ENCODE data around the gene RALGAPB. TPM values are rescaled to one million over a fixed set of nuclear protein-coding genes. Genes with fewer than 3 reads are reported as not detected.

Gene RALGAPB
- total RNA-seq, 1 experiment from 2014 or later, result 24.0 TPM

DNA sequence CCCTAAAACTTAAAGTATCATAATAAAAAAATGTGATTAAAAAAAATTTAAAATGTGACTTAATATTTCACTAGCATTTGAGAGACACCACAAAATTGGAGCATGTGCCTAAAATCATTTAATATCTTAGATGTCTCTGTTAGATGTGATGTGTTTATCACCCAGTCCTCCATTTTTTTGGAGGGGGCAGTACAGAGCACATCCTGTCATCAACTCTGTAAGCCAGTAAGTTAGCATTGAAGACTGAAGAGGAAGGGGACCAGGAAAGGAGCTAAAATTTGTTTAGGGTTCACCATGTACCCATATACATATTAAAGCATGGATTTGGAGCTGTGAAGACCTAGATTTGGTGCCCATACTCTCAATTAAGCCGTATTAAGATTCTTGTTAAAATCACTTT lies 77.6 kb downstream of the RALGAPB start:
- ChIA-PET RAD21 (ENCODE audit: low non-redundant PET in 1 of 2, low total read pairs in 2 of 2, uncharacterized antibody in 2 of 2, unreplicated experiment in 2 of 2) (no interaction called here), CTCF (no interaction called here)
- DNase-seq (ENCODE audit: low read depth, low spot score), result no peak

DNA sequence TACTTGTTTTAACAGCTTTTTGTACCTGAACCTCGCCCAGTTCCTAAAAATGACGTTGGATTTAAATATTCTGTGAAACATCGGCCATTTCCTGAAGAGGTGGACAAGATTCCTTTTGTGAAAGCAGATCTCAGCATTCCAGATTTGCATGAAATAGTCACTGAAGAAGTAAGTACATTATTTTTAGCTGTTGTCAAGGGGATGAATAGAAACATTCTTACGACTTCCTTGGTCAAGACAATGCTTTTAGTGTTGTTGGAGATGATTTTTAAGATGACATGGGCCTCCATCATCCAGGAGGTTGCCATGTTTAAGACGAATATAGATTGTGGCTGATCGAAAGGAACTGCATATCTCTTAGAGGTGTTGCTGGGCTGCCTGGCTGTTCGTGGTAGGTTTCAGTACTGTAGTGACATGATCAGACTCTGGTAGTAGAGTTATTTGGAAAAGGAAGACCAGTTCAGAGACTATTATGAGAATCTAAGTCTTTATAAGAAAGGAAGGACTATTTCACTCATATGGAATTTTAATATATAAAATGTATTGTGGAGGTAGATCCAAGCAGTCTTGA lies 78.5 kb downstream of the RALGAPB start:
- Histone ChIP-seq H3K27me3 (ENCODE audit: insufficient read depth, low read length) (no peaks in the 10 kb centered on the region), H3K79me2 (ENCODE audit: insufficient read depth, low read length) (no peaks in the 10 kb centered on the region), H3K9me2 (ENCODE audit: insufficient read depth) (no peaks in the 10 kb centered on the region), H3K9me3 (ENCODE audit: control insufficient read depth in 1 of 2, insufficient read depth in 1 of 2, low read depth in 1 of 2, low read length in 2 of 2) (no peaks in the 10 kb centered on the region), H3K9ac (ENCODE audit: low read length) (no peak overlapping the region), H3K4me2 (ENCODE audit: low read length) (no peak overlapping the region), H3K36me3 (ENCODE audit: control insufficient read depth in 1 of 2, insufficient read depth in 2 of 2, low read length in 2 of 2) (peaks cover 12 to 32% of the 10 kb centered on the region in 2 experiments; a peak in 3 of 4 replicates), H3K4me3 (replicated peaks in 1 of 2; ENCODE audit: low read depth in 1 of 2, low read length in 2 of 2) (no peak overlapping the region), H2AFZ (ENCODE audit: low read depth, low read length, poor library complexity, severe bottlenecking) (no peak overlapping the region), H4K20me1 (ENCODE audit: insufficient read depth) (no peaks in the 10 kb centered on the region), H3K27ac (ENCODE audit: low read depth, low read length) (no peak overlapping the region), H3K4me1 (ENCODE audit: control insufficient read depth in 1 of 2, insufficient read depth in 2 of 2, low read length in 2 of 2) (peaks cover 3 to 4% of the 10 kb centered on the region in 2 experiments; a peak in 1 of 4 replicates)
- no TSS peak for BruUV-seq (replicated peaks)
- ChIA-PET POLR2A (no interaction called here), CTCF (no interaction called here), RAD21 (ENCODE audit: low non-redundant PET in 1 of 2, low total read pairs in 2 of 2, uncharacterized antibody in 2 of 2, unreplicated experiment in 2 of 2) (no interaction called here)
- no peak for TF ChIP-seq REST (IDR thresholded peaks at IDR 0.05; ENCODE audit: low read depth)
- TF ChIP-seq FOSL1 (IDR thresholded peaks at IDR 0.05; ENCODE audit: low read depth), result no peak
- no peak for TF ChIP-seq JUND (IDR thresholded peaks at IDR 0.05)
- intact Hi-C loops (cut with micrococcal nuclease), result no loop called here
- ATAC-seq (no peak), DNase-seq (ENCODE audit: low read depth, low spot score) (no peak)

More for the DNA sequence above, 77.6 kb downstream of the RALGAPB start:
- Histone ChIP-seq H2AFZ (ENCODE audit: low read depth, low read length, poor library complexity, severe bottlenecking) (no peak overlapping the region), H3K4me3 (replicated peaks in 1 of 2; ENCODE audit: low read depth in 1 of 2, low read length in 2 of 2) (no peak overlapping the region), H3K27ac (ENCODE audit: low read depth, low read length) (no peak overlapping the region), H3K36me3 (ENCODE audit: control insufficient read depth in 1 of 2, insufficient read depth in 2 of 2, low read length in 2 of 2) (peaks cover 17 to 35% of the 10 kb centered on the region in 2 experiments; a peak in 3 of 4 replicates), H3K79me2 (ENCODE audit: insufficient read depth, low read length) (no peaks in the 10 kb centered on the region), H4K20me1 (ENCODE audit: insufficient read depth) (no peaks in the 10 kb centered on the region), H3K9ac (ENCODE audit: low read length) (no peak overlapping the region), H3K4me1 (ENCODE audit: control insufficient read depth in 1 of 2, insufficient read depth in 2 of 2, low read length in 2 of 2) (peaks cover 3 to 4% of the 10 kb centered on the region in 2 experiments; a peak in 1 of 4 replicates), H3K9me3 (ENCODE audit: control insufficient read depth in 1 of 2, insufficient read depth in 1 of 2, low read depth in 1 of 2, low read length in 2 of 2) (no peaks in the 10 kb centered on the region), H3K27me3 (ENCODE audit: insufficient read depth, low read length) (no peaks in the 10 kb centered on the region), H3K4me2 (ENCODE audit: low read length) (no peak overlapping the region), H3K9me2 (ENCODE audit: insufficient read depth) (no peaks in the 10 kb centered on the region)
- no TSS peak for BruUV-seq (replicated peaks)
- no peak for TF ChIP-seq ELF1 (IDR thresholded peaks at IDR 0.05; ENCODE audit: borderline replicate concordance, low read depth)
- TF ChIP-seq, protein P1, sequence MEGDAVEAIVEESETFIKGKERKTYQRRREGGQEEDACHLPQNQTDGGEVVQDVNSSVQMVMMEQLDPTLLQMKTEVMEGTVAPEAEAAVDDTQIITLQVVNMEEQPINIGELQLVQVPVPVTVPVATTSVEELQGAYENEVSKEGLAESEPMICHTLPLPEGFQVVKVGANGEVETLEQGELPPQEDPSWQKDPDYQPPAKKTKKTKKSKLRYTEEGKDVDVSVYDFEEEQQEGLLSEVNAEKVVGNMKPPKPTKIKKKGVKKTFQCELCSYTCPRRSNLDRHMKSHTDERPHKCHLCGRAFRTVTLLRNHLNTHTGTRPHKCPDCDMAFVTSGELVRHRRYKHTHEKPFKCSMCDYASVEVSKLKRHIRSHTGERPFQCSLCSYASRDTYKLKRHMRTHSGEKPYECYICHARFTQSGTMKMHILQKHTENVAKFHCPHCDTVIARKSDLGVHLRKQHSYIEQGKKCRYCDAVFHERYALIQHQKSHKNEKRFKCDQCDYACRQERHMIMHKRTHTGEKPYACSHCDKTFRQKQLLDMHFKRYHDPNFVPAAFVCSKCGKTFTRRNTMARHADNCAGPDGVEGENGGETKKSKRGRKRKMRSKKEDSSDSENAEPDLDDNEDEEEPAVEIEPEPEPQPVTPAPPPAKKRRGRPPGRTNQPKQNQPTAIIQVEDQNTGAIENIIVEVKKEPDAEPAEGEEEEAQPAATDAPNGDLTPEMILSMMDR (IDR thresholded peaks at IDR 0.05 in 2 of 3, conservative IDR thresholded peaks at IDR 0.05 in 1 of 3; ENCODE audit: borderline replicate concordance in 1 of 3, insufficient read depth in 1 of 3, low read depth in 2 of 3, low read length in 2 of 3), result peak in 2 of 3 experiments; percentile 33 to 46; a peak in 3 of 6 replicates
- no peak for TF ChIP-seq SRF (IDR thresholded peaks at IDR 0.05; ENCODE audit: low read depth)
- intact Hi-C loops (cut with micrococcal nuclease), result no loop called here
- peak; percentile 72 for ATAC-seq
- POLR2A ChIA-PET, result no interaction called here

Measured in HCT116 (cell line).